Measurements from ENCODE around the gene RPS26. TPM values are rescaled to one million over a fixed set of nuclear protein-coding genes. Genes with fewer than 3 reads are reported as not detected.
"Not testable (repeated sequence)": the region's sequence is repeated elsewhere in the genome, so short reads cannot be mapped to it uniquely, and the experiment has no call there.

RPS26 gene
- total RNA-seq, 1 donor from 2014 or later = 41.0 TPM

- DNase-seq (no peak), ATAC-seq (no peak)
- intact Hi-C loops (cut with micrococcal nuclease) = no loop called here
Observed at GRCh38 chr12:56018356-56018755, 23.4 kb upstream of the RPS26 start.

- intact Hi-C loops (cut with micrococcal nuclease) = no loop called here
- peak; percentile 69 for ATAC-seq
- DNase-seq = peak; percentile 51
Observed at GRCh38 chr12:56020423-56021184, 21.1 kb upstream of the RPS26 start, which contains the start of gene IKZF4. Gene IKZF4, plus strand, starts transcription at chr12:56021043. Its CDS starts 451 bp downstream, at chr12:56021494.

GRCh38 chr12:56021889-56022497 is 19.7 kb upstream of the RPS26 start:
- no peak for ATAC-seq
- DNase-seq = no peak
- intact Hi-C loops (cut with micrococcal nuclease) = no loop called here

DNA sequence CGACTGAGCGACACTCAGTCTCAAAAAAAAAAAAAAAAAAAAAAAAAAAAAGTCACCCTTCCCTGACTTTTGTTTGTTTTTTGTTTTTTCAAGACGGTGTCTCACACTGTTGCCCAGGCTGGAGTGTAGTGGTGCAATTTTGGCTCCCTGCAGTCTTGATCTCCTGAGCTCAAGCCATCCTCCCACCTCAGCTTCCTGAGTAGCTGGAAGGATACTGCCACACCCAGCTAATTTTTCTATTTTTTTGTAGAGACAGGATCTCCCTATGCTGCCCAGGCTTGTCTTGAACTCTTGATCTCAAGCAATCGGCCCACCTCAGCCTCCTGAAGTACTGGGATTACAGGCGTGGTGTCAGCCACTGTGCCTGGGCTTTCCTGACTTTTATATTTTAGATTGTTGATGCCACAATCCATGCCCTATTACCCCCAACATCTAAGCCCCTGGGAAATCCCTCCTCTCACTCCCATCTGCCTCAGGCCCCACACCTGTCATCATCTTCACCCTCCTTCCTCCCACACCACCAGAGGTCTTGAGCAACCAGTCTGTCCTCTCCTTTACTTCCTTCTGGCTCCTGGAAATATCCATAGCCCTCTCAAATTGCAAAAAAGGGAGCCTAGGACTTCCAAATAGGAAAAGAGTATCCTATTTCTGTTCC is 13.1 kb upstream of the RPS26 start:
- no peak for ATAC-seq
- intact Hi-C loops (cut with micrococcal nuclease) = no loop called here
- DNase-seq = no peak

DNA sequence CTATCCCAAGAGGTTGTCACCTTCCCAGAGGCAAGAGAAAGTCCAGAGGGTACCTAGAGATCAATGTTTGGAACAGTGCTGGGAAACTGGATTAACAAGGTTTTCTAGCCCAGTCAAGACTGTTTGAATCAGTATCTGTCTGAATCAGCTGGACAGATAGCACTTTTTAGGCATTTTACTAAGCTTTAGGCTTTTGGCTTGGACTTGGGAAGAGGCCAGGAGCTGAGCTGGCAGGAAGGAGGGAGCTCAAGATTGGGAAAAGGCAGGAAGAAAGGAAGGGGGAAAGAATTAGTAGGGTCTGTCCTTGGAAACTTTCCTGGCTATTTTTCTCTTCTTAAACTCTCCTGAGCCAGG is 12.6 kb upstream of the RPS26 start:
- ATAC-seq = no peak
- no peak for DNase-seq
- intact Hi-C loops (cut with micrococcal nuclease) = no loop called here

- intact Hi-C loops (cut with micrococcal nuclease) = no loop called here
- DNase-seq (no peak), ATAC-seq (peak; percentile 51)
Observed at GRCh38 chr12:56029666-56030293, 11.9 kb upstream of the RPS26 start.

DNA sequence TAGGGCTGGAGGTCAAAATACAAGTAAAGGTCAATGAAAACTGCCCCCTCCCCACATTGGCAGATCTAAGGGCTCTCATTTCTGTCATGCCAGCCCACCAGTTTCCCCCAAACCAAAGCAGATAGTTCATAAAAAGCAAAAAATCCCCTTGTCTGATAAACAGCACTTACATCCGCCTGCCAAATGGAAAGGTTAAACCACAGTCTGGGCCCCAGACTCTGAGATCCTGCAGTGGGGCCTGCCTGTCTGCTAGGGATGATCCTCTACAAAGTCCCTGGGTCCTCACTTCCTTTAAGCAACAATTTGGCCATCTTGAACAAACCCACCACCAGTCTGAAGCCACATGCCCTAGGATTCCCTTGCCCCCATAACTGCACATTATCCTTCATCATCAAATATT is 9.7 kb upstream of the RPS26 start:
- intact Hi-C loops (cut with micrococcal nuclease) = no loop called here
- ATAC-seq (no peak), DNase-seq (no peak)

- no peak for ATAC-seq
- intact Hi-C loops (cut with micrococcal nuclease) = no loop called here
- DNase-seq = no peak
Observed at GRCh38 chr12:56034586-56035332, 7.0 kb upstream of the RPS26 start.

DNA sequence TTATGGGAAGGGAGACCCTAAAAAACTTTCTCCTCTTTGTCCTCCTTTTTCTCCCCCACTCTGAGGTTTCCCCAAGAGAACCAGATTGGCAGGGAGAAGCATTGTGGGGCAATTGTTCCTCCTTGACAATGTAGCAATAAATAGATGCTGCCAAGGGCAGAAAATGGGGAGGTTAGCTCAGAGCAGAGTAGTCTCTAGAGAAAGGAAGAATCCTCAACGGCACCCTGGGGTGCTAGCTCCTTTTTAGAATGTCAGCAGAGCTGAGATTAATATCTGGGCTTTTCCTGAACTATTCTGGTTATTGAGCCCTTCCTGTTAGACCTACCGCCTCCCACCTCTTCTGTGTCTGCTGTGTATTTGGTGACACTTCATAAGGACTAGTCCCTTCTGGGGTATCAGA is 4.6 kb upstream of the RPS26 start:
- no peak for DNase-seq
- no peak for ATAC-seq
- intact Hi-C loops (cut with micrococcal nuclease) = no loop called here

DNA sequence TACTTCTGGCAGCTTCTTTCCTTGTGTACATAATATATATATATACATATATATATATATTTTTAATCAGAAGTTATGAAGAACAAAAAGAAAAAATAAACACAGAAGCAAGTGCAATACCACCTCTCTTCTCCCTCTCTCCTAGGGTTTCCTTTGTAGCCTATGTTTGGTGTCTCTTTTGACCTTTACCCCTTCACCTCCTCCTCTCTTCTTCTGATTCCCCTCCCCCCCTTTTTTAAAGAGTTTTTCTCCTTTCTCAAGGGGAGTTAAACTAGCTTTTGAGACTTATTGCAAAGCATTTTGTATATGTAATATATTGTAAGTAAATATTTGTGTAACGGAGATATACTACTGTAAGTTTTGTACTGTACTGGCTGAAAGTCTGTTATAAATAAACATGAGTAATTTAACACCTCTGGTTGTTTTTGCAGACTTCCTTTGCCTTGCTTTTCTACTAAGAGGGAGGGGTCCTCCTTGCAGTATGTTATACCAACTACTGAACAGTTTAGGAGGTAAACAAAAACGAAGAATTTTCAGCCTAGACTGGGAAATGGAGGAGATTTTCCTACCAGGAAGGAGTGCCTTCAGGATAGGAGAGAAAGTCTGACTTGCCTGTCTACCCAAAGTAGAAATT is 3.6 kb upstream of the RPS26 start:
- intact Hi-C loops (cut with micrococcal nuclease) = no loop called here
- DNase-seq (no peak), ATAC-seq (no peak)

- intact Hi-C loops (cut with micrococcal nuclease) = no loop called here
- DNase-seq (no peak), ATAC-seq (no peak)
Observed at GRCh38 chr12:56040151-56040550, 1.6 kb upstream of the RPS26 start.

DNA sequence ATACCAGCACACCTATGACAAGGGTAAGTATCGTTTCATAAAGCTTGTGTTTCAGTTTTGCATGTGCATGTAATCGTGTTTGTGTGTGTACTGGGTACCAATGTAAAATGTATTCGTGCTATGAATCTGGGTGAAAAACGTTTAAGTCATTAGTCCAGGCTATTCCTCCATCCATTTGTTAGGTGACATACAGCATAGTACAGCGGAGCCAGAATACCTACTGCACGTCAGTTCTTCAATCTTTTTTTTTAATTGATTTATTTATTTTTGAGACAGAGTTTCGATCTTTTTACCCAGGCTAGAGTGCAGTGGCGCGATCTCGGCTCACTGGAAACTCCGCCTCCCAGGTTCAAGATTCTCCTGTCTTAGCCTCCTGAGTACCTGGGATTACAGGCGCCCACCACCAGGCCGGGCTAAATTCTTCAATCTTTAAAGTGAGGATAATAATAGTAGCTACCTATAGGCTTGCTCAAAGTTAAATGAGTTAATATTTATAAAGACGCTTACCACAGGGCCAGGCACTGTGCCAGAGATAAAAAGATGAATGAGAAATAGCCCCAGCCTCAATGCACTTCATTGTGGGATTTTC is 661 bp upstream of the RPS26 start:
- intact Hi-C loops (cut with micrococcal nuclease) = no loop called here
- ATAC-seq (no peak), DNase-seq (no peak)

GRCh38 chr12:56042430-56042813 is 704 bp downstream of the RPS26 start:
- DNase-seq; intact Hi-C loops (cut with micrococcal nuclease); ATAC-seq: not testable (repeated sequence)

- ATAC-seq = no peak
- intact Hi-C loops (cut with micrococcal nuclease) = no loop called here
- DNase-seq = no peak
Observed at GRCh38 chr12:56042843-56043242, 1.1 kb downstream of the RPS26 start.

- ATAC-seq (no peak), DNase-seq (no peak)
- intact Hi-C loops (cut with micrococcal nuclease) = no loop called here
Observed at GRCh38 chr12:56046027-56046780, 4.5 kb downstream of the RPS26 start.

GRCh38 chr12:56053407-56053893 is 11.7 kb downstream of the RPS26 start:
- no peak for ATAC-seq
- intact Hi-C loops (cut with micrococcal nuclease) = no loop called here
- DNase-seq = no peak

GRCh38 chr12:56059964-56060363 is 18.2 kb downstream of the RPS26 start:
- ATAC-seq; intact Hi-C loops (cut with micrococcal nuclease): not testable (repeated sequence)

DNA sequence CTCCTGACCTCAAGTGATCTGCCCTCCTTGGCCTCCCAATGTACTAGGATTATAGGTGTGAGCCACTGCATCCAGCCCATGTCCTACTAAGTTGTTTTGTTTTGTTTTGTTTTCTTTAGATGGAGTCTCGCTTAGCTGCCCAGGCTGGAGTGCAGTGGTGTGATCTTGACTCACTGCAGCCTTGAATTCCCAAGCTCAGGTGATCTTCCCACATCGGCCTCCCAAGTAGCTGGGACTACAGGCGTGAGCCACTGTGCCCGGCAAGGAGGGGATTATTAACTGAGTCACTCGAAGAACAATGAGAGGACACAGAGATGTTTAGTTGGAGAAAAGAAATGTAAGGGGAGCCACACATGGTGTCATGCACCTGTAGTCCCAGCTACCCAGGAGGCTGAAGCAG is 20.3 kb downstream of the RPS26 start:
- intact Hi-C loops (cut with micrococcal nuclease) = no loop called here
- ATAC-seq (no peak), DNase-seq (no peak)

More at GRCh38 chr12:56059964-56060363, 18.2 kb downstream of the RPS26 start:
- not testable (repeated sequence) for DNase-seq

Data from left ventricle myocardium superior (tissue), 1 donor.